Mesenteric fat pad (tissue), 1 donor: Measurements from ENCODE around the gene RAB2B. TPM values are rescaled to one million over a fixed set of nuclear protein-coding genes. Genes with fewer than 3 reads are reported as not detected.
A peak's percentile ranks its signal among the peaks of the same experiment; 100 is the strongest.

Experiments
- DNase-seq: peaks from one replicate; pipeline ENCODE4 v3.0.0-alpha.2; 2020; ENCODE audit warnings: low spot score
- long read RNA-seq: library from polyadenylated mRNA; unstranded; transcript quantifications from one replicate; pipeline ENCODE4 v2.0.0, GENCODE V29; 2020
- total RNA-seq: library from RNA; stranded (reverse); fragmentation: NEBNext Ultra II Directional; extraction: Animal tissue kit (Norgen Biotek cat#: 25700); gene quantifications from one replicate; pipeline ENCODE4 v1.2.1, GENCODE V29; 2021
- donor health status: DM: yes; HTN: yes; CAD: no.

RAB2B gene
- 24.2 TPM for total RNA-seq
- long read RNA-seq, partial matches to known transcripts = 2 of 4 reads
- long read RNA-seq, other reads (novel, unspliced or antisense) = 2 of 4 reads

DNA sequence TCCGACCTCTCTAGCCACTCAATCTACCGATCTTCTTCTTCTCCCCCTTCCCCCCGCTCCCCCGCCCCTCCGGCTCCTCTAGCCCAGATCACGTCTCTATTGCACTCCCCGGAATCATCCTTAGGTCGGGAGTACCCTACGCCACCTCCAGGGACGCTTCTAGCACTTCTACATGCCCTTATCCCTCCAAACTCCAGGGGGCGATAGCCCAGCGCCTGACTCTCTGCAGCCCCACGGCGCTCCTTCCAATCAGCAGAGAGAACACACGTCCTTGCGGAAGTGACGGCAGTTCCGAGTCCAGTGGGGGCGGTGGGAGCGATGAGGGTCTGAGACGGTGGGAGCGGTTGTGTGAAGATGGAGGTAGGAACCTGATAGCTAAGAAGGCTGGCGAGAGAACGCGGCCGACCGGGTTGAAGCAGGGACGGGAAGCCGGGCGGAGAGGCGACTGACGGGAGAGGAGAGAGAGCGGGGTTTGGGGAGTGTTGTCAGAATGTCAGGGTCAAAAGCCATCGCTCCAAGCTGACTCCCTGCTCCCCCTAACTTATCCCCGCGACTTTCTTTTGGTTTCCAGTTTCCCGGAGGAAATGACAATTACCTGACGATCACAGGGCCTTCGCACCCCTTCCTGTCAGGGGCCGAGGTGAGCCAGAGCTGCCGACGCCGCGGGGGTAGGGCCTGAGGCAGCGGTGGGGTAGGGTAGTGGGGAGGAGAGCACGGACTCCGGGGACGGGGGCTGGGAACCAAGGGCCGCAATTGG, at the start of gene RAB2B, which contains the start of gene TOX4:
RAB2B (minus strand) TSS at position 35 of the 757 bp plus-strand sequence. CDS start 87 bp downstream, outside the sequence.
TOX4 (plus strand) TSS at position 271 of the 757 bp plus-strand sequence; CDS start at position 355, 84 bp downstream.
- peak; percentile 97 for DNase-seq

DNA sequence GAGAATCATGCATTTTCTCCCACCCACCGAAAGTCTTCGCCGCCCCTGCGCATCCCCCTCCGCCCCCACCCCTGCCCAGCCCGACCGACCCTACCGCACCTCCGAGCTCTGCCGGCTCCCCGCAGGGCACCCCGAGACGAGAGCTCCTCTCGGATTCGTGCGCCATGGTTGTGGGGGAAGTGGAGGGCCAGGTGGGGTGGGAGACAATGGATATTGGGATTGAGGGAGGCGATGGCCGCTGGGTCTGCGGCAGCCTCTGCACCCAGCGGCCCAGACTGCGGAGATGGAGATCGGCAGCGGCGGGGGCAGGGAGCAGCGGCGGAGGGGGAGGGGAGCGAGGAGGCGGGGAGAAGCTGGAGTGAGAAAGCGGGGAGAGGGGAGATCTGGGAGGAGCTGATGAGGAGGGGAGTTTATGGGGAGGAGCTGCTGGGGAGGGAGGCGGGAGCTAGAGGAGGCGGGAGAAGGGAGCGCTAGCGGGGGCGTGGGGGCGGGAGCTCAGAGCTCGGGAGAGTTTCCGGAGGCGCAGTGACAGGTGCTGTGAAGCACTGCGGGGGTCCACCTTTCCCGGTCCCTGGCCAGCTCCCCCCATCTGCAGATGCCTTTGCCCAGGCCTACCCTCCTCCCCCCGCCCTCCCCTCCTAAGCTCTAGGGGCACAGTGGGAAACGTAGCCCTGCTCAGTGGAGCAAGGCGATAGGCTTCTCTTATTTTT, 49.4 kb upstream of the RAB2B start, which contains the start of gene SALL2:
SALL2 (minus strand) TSS at position 385 of the 710 bp plus-strand sequence; CDS start at position 166, 219 bp downstream.
- DNase-seq = no peak

DNA sequence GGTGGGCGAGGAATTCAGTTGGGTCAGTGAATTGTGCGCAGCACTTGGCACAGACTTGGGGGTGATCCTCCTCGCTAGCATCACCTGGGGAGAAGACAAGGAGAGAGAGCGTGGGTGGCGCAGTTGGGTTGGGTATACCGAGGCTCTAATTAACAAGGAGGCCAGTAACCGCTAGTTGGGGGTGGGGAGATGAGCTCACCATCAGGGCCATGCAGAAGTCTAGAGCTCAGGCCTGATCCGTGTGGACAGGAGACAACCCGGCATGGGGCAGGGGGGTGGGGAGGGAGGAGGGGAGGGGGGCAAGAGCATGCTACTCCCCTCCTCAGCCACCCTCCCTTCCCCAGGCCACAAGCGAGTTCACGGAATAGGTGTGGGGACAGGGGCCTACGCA, 48.8 kb upstream of the RAB2B start:
- DNase-seq = no peak

DNA sequence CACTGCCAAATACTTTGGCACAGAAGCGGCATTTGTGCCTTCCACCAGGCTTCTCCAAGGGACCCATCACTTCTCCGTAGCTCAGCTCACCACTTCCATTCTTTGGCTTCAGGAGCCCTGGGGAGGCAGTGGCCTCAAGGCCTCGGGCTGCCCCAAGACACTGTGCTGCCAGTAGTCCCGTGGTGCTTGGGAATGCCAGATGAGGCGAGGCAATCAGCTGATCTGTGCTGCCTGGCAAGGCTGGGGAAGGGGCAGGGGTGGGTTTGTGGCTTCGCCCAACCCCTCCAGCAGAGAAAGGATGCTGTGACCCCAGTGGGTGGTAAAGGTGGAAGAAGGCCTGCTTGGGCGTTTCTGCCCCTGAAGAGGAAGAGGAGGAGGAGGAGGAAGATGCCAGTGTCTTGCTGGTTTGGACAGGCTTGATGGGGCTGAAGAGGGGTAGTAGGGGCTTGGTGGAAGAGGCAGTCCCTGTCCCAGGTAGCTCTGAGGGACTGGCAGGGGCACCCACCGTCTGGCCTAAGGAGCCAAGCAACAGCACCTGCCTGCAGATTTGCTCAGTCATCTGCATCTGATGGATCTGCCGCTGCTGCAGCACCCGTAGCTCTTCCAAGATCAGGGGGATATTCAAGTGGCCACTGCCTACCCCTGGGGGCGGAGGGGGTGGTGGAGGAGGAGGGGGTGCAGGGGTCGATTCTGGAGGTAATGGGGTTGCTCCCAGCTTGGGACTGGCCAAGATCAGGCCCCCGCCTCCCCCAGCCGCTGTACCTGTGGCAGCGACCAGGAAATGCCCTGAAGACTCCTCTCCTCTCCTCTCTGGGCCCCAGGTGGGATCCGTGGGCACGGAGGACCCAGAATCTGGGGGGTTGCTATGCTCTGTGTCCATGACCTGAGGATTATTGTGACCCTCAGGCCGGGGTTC, 48.1 kb upstream of the RAB2B start:
- DNase-seq = no peak

DNA sequence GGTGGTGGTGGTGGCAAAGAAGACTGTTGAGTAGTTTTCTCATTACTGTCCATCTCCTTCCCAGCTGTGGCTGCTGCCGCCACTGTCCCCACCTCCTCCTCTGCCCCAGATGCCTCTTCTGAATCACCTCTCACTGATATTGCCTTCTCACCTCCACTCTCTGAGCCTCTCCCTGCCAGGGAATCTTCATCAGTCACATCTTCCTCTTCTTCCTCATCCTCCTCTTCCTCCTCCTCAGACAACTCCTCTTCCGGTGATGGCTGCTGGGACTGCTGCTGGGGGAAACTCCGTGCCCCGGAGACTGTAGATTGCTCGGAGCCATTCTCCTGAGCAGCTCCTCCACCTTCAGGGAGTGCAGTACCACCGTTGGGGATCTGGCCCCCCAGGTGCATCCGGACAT, 46.4 kb upstream of the RAB2B start:
- DNase-seq = no peak

DNA sequence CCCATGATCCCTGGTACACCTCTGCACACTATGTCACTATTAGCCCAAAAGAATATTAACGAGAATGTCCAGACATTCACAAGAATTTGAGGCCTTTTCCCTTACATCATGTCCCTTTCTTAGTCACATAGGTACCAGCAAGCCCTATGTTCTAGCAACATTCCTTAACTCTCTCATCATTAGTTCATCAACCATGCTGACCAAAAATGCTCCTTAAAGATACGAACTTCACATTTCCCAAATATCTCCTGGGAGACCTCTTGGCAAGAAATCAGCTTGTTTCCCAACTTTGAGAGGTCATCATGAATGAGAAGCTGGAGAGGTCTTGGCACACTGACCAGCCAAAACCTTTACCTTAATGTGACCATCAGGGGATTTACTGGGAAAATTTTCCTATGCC, 44.7 kb upstream of the RAB2B start:
- DNase-seq = no peak

DNA sequence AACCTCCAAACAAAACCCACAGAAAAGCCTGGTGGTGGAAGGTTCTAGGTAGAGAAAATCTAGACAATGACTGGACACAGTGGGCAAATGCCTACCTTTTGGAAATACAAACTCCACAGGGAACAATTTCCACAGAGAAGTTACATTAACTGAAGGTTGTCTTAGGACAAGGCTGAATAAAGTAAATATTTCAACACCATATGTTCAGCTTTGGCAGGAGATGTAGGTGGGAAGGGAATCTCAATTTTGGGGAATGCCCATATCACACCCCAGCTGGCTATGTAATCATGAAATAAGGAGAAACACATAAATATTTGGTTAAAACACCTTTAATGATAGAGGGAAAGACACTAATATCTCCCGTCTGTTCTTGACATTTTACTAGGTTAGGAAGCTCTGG, 44.0 kb upstream of the RAB2B start:
- DNase-seq = no peak

DNA sequence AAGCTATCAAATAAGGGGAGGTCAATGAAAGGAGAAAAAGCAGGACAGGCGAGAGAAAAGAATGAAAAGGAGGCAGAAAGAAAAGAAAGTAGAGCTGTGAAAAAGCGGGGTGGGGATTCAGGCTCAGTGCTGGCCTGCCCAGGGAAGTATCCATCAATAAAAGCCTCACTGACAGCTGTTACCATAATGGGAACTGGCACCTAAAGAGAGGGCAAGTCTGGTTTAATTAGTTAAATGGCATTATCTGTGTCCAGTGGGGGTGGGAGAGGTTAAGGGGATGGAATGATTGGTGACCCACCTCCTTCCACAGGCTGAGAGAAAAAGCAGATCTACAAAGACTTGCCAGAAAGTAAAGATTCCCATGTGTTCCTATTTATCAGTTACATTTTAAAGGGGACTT, 42.0 kb upstream of the RAB2B start:
- DNase-seq = no peak

DNA sequence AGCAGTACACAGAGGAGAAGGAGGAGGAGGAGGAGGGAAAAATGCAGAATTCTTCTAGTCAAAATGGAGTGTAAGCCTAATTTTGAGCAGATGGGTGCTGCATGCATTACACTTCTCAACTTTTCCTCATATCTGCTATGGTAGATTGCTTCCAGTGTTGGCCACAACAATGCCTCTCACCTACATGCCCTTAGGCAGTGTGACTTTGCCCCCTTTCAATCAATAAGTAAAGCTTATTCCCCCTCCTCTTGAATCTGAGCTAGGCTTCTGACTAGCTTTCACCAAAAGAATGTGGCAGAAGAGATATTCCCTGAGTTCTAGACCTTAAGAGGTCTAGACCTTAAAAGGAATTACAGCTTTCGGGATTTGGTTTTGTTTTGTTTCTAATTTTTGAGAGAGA, 37.6 kb upstream of the RAB2B start:
- no peak for DNase-seq

DNA sequence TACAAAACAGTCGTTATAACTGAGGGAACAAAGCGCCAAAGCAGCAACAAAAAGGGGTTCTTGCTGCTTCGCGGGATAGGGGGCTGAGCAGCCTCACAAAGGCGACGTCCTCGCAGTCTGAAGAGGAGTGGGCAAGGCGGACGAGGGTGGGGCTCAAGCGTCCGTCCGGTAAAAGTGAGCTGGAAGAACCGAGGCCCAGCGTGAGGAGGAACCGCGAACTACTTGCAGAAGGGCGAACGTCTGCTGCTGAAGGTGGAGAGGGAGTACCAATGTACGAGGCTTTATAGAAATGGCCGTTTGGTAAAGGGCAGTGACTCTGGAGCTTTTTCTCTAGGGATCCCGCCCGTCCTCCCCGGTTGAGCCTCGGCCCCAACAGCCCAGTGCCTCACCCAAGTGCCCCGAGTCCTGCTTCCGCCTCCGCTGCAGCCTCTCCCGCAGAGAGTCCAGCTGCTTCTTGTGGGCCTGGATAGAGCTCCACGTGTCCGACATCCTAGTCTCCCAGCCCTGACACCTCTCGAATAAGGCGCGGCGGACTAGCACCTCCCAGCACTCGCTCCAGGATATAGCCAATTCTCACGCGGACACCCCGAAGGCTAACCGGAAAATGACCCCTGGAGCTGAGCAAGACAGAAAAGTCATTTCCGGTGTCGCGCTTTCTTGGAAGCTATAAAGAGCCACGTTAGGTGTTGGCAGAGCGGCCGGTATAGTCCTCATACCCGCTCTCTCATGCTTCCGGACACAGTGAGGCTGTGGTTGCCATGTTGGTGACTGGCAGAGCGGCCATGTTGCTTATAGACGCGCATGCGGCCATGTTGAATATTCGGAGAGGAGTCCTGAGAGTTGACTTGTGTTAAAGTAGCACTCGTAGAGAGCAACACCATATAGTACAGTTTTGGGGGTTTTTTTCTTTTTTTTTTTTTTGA, 34.2 kb upstream of the RAB2B start, which contains the start of gene METTL3:
METTL3 (minus strand) TSS at position 606 of the 923 bp plus-strand sequence; CDS start at position 489, 117 bp downstream.
- peak; percentile 96 for DNase-seq

DNA sequence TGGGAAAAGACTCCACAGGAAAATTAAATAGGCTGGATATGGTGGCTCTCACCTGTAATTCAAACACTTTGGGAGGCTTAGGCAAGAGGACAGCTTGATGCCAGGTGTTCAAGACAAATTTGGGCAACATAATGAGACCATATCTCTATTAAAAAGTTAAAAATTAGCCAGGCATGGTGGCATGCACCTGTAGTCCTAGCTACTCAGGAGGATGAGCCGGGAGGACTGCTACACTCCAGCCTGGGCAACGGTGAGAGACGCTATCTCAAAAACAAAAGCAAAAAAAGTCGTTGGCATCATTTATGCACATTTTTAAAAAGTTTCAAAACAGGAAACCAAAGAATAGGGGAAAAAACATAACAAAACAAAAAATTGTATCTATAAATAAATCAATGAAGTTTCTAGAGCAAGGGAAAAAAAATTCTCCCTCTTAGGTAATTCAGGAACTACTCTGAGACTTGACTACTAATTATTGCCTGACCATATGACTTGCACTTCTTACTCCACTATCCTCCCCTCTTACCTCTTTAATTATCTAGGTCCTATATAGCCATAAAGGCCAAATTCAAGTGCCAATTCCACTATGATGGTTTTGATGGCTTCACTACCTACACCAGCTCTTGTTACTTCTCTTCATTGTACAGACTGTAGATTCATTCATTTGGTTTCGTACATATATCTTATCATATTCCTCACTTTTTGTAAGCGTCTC, 32.8 kb upstream of the RAB2B start:
- DNase-seq = no peak

DNA sequence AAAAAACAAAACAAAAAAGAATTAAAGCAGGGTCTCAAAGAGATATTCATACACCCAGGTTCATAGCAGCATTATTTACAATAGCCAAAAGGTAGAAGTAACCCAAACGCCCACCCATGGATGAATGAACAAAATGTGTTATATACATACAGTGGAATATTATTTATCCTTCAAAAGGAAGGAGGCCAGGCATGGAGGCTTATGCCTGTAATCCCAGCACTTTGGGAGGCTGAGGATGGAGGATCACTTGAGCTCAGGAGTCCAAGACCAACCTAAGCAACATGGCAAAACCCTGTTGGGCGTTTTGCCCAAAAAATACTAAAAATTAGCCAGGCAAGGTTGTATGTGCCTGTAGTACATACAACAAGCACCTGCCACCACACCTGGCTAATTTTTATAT, 29.8 kb upstream of the RAB2B start:
- DNase-seq = no peak

DNA sequence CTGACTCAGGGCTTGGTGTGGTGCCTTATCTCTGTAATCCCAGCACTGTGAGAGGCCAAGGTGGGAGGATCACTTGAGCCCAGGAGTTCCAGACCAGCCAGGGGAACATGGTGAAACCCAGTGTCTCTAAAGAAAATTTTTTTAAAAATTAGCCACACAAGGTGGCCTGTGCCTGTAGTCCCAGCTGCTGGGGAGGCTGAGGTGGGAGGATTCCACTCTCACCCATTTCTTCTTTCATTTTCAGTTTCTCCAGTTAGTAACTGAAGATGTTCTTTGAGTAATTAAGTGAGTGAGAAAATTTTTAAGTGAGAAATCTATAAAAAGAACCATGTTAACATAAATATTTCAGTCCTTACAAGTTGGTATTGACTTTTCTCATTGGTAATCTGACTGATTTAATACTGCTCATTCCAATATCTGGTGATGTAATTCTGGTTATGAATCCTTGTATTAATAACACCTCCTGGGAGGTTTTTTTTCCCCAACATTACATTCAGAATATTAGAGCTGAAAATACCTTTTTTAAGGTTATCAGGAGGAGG, 28.3 kb upstream of the RAB2B start:
- no peak for DNase-seq

DNA sequence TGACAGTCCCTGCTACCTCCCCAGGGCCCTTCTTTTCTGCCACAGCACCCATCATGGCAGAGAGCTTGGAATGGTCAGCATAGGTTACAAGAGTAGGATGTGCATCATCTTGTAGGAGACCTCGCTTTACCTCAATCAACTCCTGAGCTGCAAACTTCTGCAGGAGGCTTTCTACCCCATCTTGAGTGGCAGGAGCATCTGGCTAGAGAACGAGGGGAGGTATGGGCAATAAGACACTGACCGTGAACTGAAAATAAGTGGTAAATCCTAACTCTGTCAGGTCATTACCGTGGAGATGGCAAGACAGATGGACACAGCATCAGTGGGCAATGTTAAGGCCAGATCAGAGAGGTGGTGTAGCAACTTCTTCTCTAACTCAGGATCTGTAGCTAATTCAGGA, 26.6 kb upstream of the RAB2B start:
- DNase-seq = no peak

DNA sequence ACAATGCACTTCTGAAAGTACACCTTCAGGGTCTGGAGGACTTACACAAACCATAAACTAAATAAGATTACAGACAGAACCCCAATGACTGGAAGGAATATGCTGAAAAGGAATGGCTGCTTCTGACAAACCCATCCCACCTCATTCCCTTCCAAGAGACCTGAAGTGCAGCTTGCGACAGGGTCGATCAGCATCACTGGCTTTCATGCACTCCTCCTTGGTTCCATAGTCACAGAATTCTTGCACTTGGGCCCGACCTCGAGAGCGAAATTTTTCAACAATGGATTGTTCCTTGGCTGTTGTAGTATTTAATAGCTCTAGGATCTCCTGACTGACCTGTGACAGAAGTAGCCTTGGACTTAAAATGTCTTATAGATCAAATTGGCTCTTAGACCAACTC, 24.8 kb upstream of the RAB2B start:
- no peak for DNase-seq

DNA sequence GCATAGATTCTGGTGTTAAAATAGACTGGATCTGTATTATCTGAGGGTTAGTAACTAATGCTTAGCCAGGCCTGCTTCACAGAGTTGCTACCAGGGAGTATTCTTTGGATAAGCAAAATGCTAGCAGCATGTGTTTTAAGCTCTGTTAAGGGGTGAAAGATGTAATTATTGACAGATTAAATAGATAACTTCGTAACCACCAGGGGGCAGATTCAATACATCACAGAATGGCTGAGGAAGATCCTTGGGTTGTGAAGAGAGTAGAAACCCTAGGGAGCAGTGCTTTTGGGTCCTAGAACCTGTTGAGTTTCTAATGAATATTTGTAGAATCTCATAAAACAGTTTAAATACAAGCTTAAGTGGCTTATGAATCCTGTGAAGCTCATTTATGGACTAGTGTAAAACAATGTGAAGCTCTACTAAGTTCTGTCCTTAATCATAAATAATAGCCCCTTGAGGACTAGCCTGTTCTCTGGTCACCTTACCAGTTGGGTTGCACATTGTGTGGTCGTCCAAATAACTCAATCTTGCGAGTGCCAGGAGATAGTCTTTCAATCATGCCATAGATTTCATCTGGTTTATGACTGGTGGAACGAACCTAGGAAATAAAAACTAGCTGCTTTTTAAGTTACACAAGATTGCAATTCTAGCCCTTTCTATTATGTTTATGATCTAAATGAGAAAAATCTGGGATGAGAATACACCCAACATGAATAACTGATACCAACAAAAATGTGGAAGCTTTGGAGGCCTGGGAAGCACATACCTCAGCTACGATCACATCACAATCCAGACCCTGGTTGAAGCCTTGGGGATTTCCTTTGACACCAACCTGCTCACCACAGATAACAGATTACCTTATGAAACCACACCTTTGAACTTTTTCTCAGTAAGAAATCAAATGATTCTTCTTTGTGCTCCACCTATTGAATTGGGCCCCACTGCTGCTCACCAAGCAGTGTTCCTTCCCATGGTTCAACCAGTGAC, 22.1 kb upstream of the RAB2B start:
- DNase-seq = no peak

DNA sequence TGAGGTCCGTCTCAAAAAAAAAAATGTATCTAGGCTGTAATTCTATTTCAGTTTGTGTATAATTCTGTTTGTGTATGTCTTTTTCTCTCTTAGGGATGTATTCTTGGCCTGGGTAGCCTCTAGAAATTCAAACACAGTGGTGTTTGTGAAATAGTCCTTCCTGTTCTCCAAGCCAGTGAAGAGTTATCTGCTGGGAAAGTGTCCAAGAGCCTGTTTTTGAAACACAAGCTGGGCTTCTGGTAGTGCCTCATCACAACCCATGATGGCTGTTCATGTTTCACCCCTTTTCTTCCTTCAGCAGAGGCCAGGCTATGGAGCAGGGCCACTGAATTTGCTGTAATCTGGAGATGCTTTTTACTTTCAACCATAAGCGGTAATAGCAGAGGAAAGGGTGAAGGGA, 19.7 kb upstream of the RAB2B start:
- no peak for DNase-seq
